GM12878 (cell line): ENCODE data around the gene ELN. TPM values are rescaled to one million over a fixed set of nuclear protein-coding genes. Genes with fewer than 3 reads are reported as not detected.

Source experiments
- BMI1 ChIP-seq: fragments of 450-650 bp; IDR thresholded peaks from 2 replicates; pipeline ENCODE4 v1.6.1; 2016; ENCODE audit warnings: mild to moderate bottlenecking, moderate library complexity, borderline replicate concordance
- EED ChIP-seq: sonication (generic); IDR thresholded peaks from 2 replicates; pipeline ENCODE4 v1.6.1; 2016; ENCODE audit warnings: antibody characterized with exemption, low read depth
- FOS ChIP-seq: IDR thresholded peaks from 3 replicates; pipeline ENCODE4 v1.6.1; 2011; ENCODE audit warnings: borderline replicate concordance; ENCODE audit not compliant: insufficient read length; ENCODE audit errors: extremely low read depth
- FOXM1 ChIP-seq: IDR thresholded peaks from 2 replicates; pipeline ENCODE4 v1.6.1; 2012; ENCODE audit warnings: low read depth, mild to moderate bottlenecking, inconsistent platforms, low read length, moderate library complexity
- IKZF1 ChIP-seq: fragments of 450-650 bp; conservative IDR thresholded peaks from 2 replicates; pipeline ENCODE4 v1.6.1; 2017; ENCODE audit warnings: antibody characterized with exemption, mild to moderate bottlenecking
- LARP7 ChIP-seq: fragments of 450-650 bp; IDR thresholded peaks from 2 replicates; pipeline ENCODE4 v1.6.1; 2017; ENCODE audit warnings: mild to moderate bottlenecking
- MTA2 ChIP-seq: fragments of 450-650 bp; IDR thresholded peaks from 2 replicates; pipeline ENCODE4 v1.6.1; 2016; ENCODE audit warnings: low read depth, mild to moderate bottlenecking, moderate library complexity
- NFIC ChIP-seq: IDR thresholded peaks from 2 replicates; pipeline ENCODE4 v1.6.1; 2012; ENCODE audit warnings: low read depth, mild to moderate bottlenecking, inconsistent platforms, low read length, moderate library complexity
- NFYB ChIP-seq: IDR thresholded peaks from 2 replicates; pipeline ENCODE4 v1.6.1; 2011; ENCODE audit warnings: low read depth, mild to moderate bottlenecking, low read length, improper control_type of control experiment, moderate library complexity; ENCODE audit not compliant: insufficient read depth
- NR2F1 ChIP-seq: fragments of 450-650 bp; conservative IDR thresholded peaks from 2 replicates; pipeline ENCODE4 v1.6.1; 2017; ENCODE audit warnings: mild to moderate bottlenecking
- POU2F2 ChIP-seq: IDR thresholded peaks from 3 replicates; pipeline ENCODE4 v1.6.1; 2011; ENCODE audit warnings: low read depth, mild to moderate bottlenecking, low read length, borderline replicate concordance
- SREBF1 ChIP-seq: IDR thresholded peaks from 2 replicates; pipeline ENCODE4 v1.6.1; 2012; ENCODE audit warnings: mild to moderate bottlenecking, low read length
- STAT1 ChIP-seq: fragments of 450-650 bp; conservative IDR thresholded peaks from 2 replicates; pipeline ENCODE4 v1.6.1; 2014; ENCODE audit warnings: antibody characterized with exemption, mild to moderate bottlenecking
- SUZ12 ChIP-seq: fragments of 200-600 bp; sonication (generic); IDR thresholded peaks from one replicate; pipeline ENCODE4 v1.6.1; 2018; ENCODE audit warnings: antibody characterized with exemption, mild to moderate bottlenecking; ENCODE audit not compliant: unreplicated experiment
- TCF12 ChIP-seq: IDR thresholded peaks from 2 replicates; pipeline ENCODE4 v1.6.1; 2011; ENCODE audit warnings: low read depth, mild to moderate bottlenecking, low read length
- TCF7 ChIP-seq: IDR thresholded peaks from 2 replicates; pipeline ENCODE4 v1.6.1; 2014; ENCODE audit warnings: antibody characterized with exemption, borderline replicate concordance
- YBX1 ChIP-seq: fragments of 450-650 bp; IDR thresholded peaks from 2 replicates; pipeline ENCODE4 v1.6.1; 2016; ENCODE audit warnings: antibody characterized with exemption
- ZNF24 ChIP-seq: fragments of 450-650 bp; IDR thresholded peaks from 2 replicates; pipeline ENCODE4 v1.6.1; 2017; ENCODE audit warnings: antibody characterized with exemption, mild to moderate bottlenecking
- ZZZ3 ChIP-seq: IDR thresholded peaks from 2 replicates; pipeline ENCODE4 v1.6.1; 2011; ENCODE audit warnings: low read depth; ENCODE audit not compliant: control insufficient read depth, insufficient read length
- polyA plus RNA-seq, 11 experiments: library from polyadenylated mRNA; depleted of rRNA in 4 of 11; unstranded in 6 of 11; stranded (reverse) in 5 of 11; fragments of >200 nt; fragmentation: Nextera tagmentation in 4 of 11; fragmentation: Illumina TruSeq in 1 of 11; extraction: Ambion mirVana in 4 of 11; extraction: Trizol in 1 of 11; gene quantifications; 1 replicate in 1 of 11; 2 replicates in 10 of 11; pipeline versions ENCODE4 v1.2.1 to v1.2.3, GENCODE V29; 2011 to 2016; ENCODE audit warnings: inconsistent platforms in 2 of 11, missing spikeins in 2 of 11, low read depth in 1 of 11
- total RNA-seq, 4 experiments: library from RNA; depleted of rRNA in 3 of 4; stranded (reverse); fragments of >200 nt in 3 of 4; fragmentation: Illumina TruSeq in 1 of 4; extraction: Trizol in 1 of 4; gene quantifications; 2 replicates each; pipeline versions ENCODE4 v1.2.1 to v1.2.3, GENCODE V29; 2013 to 2021
- TF ChIP-seq, protein P1 (sequence below): fragments of 450-650 bp; IDR thresholded peaks from 2 replicates; pipeline ENCODE4 v1.6.1; 2017; ENCODE audit warnings: mild to moderate bottlenecking, moderate library complexity
- TF ChIP-seq, protein P2 (sequence below): fragments of 450-650 bp; conservative IDR thresholded peaks from 2 replicates; pipeline ENCODE4 v1.6.1; 2017; ENCODE audit warnings: mild to moderate bottlenecking, moderate library complexity
- TF ChIP-seq, protein P3 (sequence below): IDR thresholded peaks from 2 replicates; pipeline ENCODE4 v1.6.1; 2011; ENCODE audit warnings: low read depth, low read length, improper control_type of control experiment, borderline replicate concordance
- TF ChIP-seq, protein P4 (sequence below): IDR thresholded peaks from 2 replicates; pipeline ENCODE4 v1.6.1; 2011; ENCODE audit warnings: borderline replicate concordance, low read depth, mild to moderate bottlenecking, moderate library complexity, mixed read lengths, low read length; ENCODE audit not compliant: insufficient read depth; ENCODE audit errors: extremely low read length

Gene ELN
- total and polyA plus RNA-seq, 10 of the 15 experiments (the other 5 are each of a cell fraction or from before 2014, with no cell fraction given): 0.08 to 0.27 (median 0.23) TPM; not detected in 7

DNA sequence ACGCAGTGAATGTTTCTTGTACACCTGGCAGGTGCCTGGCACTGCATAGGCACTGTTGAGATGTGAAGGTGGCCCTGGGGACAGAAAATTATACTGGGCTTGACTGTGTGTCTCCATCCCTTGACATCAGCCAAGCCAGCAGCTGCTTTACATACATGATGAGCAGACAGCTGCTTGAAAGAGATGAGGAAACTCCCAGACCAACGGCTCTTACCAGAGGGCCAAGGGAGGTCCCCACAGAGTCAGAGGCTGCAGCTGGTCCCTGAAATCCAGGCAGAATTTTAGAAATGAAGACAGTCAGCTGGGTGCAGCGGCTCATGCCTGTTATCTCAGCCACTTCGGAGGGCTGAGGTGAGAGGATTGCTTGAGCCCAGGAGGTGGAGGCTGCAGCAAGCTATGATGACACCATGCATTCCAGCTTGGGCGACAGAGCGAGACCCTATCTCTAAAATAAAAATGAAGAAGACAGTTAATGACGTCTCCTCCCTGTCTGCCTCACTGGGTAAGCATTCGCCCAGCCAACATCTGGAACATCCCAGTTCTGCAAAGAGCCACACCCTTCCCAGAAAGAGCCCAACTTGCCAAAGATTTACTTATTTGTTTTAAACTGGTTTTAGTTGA lies 73.2 kb downstream of the ELN start (continued):
- TF ChIP-seq, protein P1, sequence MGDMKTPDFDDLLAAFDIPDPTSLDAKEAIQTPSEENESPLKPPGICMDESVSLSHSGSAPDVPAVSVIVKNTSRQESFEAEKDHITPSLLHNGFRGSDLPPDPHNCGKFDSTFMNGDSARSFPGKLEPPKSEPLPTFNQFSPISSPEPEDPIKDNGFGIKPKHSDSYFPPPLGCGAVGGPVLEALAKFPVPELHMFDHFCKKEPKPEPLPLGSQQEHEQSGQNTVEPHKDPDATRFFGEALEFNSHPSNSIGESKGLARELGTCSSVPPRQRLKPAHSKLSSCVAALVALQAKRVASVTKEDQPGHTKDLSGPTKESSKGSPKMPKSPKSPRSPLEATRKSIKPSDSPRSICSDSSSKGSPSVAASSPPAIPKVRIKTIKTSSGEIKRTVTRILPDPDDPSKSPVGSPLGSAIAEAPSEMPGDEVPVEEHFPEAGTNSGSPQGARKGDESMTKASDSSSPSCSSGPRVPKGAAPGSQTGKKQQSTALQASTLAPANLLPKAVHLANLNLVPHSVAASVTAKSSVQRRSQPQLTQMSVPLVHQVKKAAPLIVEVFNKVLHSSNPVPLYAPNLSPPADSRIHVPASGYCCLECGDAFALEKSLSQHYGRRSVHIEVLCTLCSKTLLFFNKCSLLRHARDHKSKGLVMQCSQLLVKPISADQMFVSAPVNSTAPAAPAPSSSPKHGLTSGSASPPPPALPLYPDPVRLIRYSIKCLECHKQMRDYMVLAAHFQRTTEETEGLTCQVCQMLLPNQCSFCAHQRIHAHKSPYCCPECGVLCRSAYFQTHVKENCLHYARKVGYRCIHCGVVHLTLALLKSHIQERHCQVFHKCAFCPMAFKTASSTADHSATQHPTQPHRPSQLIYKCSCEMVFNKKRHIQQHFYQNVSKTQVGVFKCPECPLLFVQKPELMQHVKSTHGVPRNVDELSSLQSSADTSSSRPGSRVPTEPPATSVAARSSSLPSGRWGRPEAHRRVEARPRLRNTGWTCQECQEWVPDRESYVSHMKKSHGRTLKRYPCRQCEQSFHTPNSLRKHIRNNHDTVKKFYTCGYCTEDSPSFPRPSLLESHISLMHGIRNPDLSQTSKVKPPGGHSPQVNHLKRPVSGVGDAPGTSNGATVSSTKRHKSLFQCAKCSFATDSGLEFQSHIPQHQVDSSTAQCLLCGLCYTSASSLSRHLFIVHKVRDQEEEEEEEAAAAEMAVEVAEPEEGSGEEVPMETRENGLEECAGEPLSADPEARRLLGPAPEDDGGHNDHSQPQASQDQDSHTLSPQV: no peak
- TF ChIP-seq ZNF24 (no peak), NFYB (no peak), POU2F2 (peak; percentile 70; the same call in 2 of the 3 replicates), BMI1 (no peak), STAT1 (no peak), LARP7 (no peak), FOXM1 (no peak), NR2F1 (0 out of 2 replicates have a peak, but pooled peaks have one; percentile 42), SREBF1 (no peak), TCF12 (peak; percentile 99), SUZ12 (no peak), NFIC (no peak; the same call in 1 of the 2 replicates), YBX1 (no peak), MTA2 (no peak), ZZZ3 (no peak), FOS (no peak), IKZF1 (peak; percentile 62), TCF7 (no peak), EED (peak; percentile 88)
- TF ChIP-seq, protein P2, sequence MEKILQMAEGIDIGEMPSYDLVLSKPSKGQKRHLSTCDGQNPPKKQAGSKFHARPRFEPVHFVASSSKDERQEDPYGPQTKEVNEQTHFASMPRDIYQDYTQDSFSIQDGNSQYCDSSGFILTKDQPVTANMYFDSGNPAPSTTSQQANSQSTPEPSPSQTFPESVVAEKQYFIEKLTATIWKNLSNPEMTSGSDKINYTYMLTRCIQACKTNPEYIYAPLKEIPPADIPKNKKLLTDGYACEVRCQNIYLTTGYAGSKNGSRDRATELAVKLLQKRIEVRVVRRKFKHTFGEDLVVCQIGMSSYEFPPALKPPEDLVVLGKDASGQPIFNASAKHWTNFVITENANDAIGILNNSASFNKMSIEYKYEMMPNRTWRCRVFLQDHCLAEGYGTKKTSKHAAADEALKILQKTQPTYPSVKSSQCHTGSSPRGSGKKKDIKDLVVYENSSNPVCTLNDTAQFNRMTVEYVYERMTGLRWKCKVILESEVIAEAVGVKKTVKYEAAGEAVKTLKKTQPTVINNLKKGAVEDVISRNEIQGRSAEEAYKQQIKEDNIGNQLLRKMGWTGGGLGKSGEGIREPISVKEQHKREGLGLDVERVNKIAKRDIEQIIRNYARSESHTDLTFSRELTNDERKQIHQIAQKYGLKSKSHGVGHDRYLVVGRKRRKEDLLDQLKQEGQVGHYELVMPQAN: no peak
- TF ChIP-seq, protein P3, sequence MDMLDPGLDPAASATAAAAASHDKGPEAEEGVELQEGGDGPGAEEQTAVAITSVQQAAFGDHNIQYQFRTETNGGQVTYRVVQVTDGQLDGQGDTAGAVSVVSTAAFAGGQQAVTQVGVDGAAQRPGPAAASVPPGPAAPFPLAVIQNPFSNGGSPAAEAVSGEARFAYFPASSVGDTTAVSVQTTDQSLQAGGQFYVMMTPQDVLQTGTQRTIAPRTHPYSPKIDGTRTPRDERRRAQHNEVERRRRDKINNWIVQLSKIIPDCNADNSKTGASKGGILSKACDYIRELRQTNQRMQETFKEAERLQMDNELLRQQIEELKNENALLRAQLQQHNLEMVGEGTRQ: no peak
- TF ChIP-seq, protein P4, sequence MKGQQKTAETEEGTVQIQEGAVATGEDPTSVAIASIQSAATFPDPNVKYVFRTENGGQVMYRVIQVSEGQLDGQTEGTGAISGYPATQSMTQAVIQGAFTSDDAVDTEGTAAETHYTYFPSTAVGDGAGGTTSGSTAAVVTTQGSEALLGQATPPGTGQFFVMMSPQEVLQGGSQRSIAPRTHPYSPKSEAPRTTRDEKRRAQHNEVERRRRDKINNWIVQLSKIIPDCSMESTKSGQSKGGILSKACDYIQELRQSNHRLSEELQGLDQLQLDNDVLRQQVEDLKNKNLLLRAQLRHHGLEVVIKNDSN: no peak
